Rectal smooth muscle tissue (tissue), 1 donor: ENCODE data around the gene HIP1.
"Not testable (repeated sequence)": the region's sequence is repeated elsewhere in the genome, so short reads cannot be mapped to it uniquely, and the experiment has no call there.

ENCODE experiments used
- H3K27ac ChIP-seq: one replicate; pipeline ENCODE4 v1.7.0; 2013; ENCODE audit warnings: low read depth, low read length, inconsistent platforms
- H3K27me3 ChIP-seq: one replicate; pipeline ENCODE4 v1.7.0; 2013; ENCODE audit warnings: low read length; ENCODE audit not compliant: control insufficient read depth, insufficient read depth
- H3K36me3 ChIP-seq: one replicate; pipeline ENCODE4 v1.7.0; 2013; ENCODE audit warnings: low read length; ENCODE audit not compliant: control insufficient read depth, insufficient read depth
- H3K4me1 ChIP-seq: one replicate; pipeline ENCODE4 v1.7.0; 2013; ENCODE audit warnings: low read length; ENCODE audit not compliant: control insufficient read depth, insufficient read depth
- H3K4me3 ChIP-seq: one replicate; pipeline ENCODE4 v1.7.0; 2013; ENCODE audit warnings: low read length
- H3K9ac ChIP-seq: one replicate; pipeline ENCODE4 v1.7.0; 2013; ENCODE audit warnings: low read length

HIP1 gene

GRCh38 chr7:75621124-75621523 lies 117.6 kb downstream of the HIP1 start:
- no peak overlapping the region for H3K4me3 ChIP-seq
- H3K9ac ChIP-seq = no peak overlapping the region
- no peak overlapping the region for H3K27ac ChIP-seq
- H3K36me3 ChIP-seq = no peaks in the 10 kb centered on the region
- H3K4me1 ChIP-seq = no peaks in the 10 kb centered on the region
- H3K27me3 ChIP-seq = no peaks in the 10 kb centered on the region

DNA sequence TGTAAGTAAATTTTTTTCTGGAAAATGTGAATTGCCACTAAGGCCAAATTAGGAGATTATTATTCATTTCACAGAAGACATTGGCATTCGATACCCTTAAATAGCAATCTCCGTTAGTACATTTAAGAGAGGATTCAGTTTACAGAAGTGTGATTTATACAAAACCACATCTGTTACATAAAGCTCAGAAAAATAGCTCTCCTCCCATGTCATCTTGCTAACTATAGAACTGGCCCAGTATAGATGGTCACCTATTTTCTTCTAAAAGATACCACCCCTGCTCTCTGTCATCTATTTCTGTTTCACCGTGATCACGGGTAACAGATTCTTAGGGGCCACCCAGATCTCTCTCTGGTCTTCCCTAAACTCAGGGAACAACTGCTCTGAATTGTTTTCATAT lies 119.1 kb downstream of the HIP1 start:
- Histone ChIP-seq H3K9ac (no peak overlapping the region), H3K4me1 (no peaks in the 10 kb centered on the region), H3K36me3 (no peaks in the 10 kb centered on the region), H3K4me3 (no peak overlapping the region), H3K27me3 (no peaks in the 10 kb centered on the region), H3K27ac (no peak overlapping the region)

- Histone ChIP-seq H3K9ac (no peak overlapping the region), H3K27me3 (no peaks in the 10 kb centered on the region), H3K27ac (no peak overlapping the region)
Measured at GRCh38 chr7:75617634-75618234, 121.0 kb downstream of the HIP1 start.

DNA sequence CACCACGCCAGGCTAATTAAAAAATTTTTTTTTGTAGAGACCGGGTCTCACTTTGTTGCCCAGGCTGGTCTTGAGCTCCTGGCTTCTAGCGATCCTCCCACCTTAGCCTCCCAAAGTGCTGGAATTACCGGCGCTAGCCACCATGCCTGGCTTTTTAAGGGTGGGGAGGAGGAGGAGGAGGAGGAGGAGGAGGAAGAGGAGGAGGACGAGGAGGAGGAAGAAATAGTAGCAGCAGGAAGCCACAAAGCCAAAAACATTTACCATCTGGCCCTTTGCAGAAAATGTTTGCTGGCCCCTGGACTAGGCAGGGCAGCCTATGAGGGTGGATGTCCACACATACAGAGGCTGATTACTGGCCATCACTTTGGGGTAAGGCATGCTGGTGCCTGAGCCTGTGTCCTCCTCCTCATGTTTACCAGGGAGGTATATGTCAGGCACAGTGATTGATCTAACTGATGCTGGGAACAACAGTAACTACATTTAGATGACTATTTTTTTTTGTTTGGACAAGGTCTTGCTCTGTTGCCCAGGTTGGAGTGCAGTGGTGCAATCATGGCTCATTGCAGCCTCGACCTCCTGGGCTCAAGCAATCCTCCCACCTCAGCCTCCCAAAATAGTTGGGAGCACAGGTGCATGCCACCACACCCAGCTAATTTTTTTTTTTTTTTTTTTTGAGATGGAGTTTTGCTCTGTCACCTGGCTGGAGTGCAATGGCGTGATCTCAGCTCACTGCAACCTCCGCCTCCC lies 122.1 kb downstream of the HIP1 start:
- Histone ChIP-seq H3K36me3 (no peaks in the 10 kb centered on the region), H3K9ac (no peak overlapping the region), H3K4me3 (no peak overlapping the region), H3K27me3 (no peaks in the 10 kb centered on the region), H3K27ac (no peak overlapping the region), H3K4me1 (no peaks in the 10 kb centered on the region)

More at GRCh38 chr7:75617634-75618234, 121.0 kb downstream of the HIP1 start:
- H3K4me1 ChIP-seq = no peaks in the 10 kb centered on the region
- no peaks in the 10 kb centered on the region for H3K36me3 ChIP-seq
- H3K4me3 ChIP-seq = no peak overlapping the region

DNA sequence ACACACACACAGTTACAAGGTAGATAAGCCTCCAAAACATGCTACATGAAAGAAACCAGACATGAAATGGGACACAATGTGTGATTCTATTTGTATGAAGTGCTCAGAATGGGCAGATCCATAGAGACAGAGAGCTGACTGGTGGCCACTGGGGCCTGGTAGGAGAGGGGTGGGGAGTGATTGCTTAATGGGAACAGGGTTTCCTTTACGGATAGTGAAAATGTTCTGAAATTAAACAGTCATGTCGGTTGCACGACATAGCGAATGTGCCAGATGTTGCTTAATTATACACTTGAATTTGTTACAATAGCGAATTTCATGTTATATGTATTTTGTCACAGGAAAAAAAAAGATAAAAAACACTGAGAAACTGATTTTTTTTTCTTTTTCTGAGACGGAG lies 124.3 kb downstream of the HIP1 start:
- H3K27me3 ChIP-seq = no peaks in the 10 kb centered on the region
- no peak overlapping the region for H3K9ac ChIP-seq
- no peak overlapping the region for H3K4me3 ChIP-seq
- H3K27ac ChIP-seq = no peak overlapping the region
- no peaks in the 10 kb centered on the region for H3K36me3 ChIP-seq
- no peaks in the 10 kb centered on the region for H3K4me1 ChIP-seq

DNA sequence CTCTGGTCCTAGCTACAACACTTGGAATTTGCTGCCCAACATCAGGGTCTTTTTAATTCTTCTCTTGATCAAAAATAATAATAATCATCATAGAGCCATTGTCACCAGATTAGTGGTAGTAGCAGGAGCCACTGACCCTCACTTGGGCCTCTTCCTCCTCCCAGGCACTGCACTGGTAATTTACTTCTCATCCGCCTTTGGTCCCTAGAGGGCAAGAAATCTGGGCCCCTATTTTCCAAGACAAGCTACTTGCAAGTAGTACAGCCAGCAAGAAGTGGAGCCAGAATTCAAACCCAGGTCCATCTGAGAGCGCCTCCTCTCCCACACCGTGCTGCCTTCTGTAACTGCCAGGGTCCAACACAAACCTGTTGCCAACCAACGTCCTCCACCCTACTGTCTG lies 125.4 kb downstream of the HIP1 start:
- no peaks in the 10 kb centered on the region for H3K4me1 ChIP-seq
- no peak overlapping the region for H3K27ac ChIP-seq
- H3K27me3 ChIP-seq = no peaks in the 10 kb centered on the region
- no peaks in the 10 kb centered on the region for H3K36me3 ChIP-seq
- H3K4me3 ChIP-seq = no peak overlapping the region
- H3K9ac ChIP-seq = no peak overlapping the region

- Histone ChIP-seq H3K9ac (no peak overlapping the region), H3K27me3 (no peaks in the 10 kb centered on the region), H3K27ac (no peak overlapping the region), H3K4me3 (no peak overlapping the region), H3K36me3 (no peaks in the 10 kb centered on the region), H3K4me1 (no peaks in the 10 kb centered on the region)
Measured at GRCh38 chr7:75611557-75612178, 127.1 kb downstream of the HIP1 start.

DNA sequence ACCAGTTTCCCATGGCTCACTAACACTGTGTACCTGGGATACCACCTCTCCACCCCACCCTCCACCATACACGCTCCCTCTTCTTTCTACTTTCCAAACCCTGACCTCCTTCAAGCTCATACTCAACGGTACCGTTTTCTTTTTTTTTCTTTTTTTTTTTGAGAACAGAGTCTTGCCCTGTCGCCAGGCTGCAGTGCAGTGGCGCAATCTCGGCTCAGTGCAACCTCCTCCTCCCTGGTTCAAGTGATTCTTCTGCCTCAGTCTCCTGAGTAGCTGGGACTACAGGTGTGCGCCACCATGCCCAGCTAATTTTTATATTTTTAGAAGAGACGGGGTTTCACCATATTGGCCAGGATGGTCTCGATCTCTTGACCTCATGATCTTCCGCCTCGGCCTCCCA lies 129.3 kb downstream of the HIP1 start:
- not testable (repeated sequence) for H3K27me3 ChIP-seq, H3K4me1 ChIP-seq, H3K27ac ChIP-seq, H3K4me3 ChIP-seq, H3K36me3 ChIP-seq, H3K9ac ChIP-seq

DNA sequence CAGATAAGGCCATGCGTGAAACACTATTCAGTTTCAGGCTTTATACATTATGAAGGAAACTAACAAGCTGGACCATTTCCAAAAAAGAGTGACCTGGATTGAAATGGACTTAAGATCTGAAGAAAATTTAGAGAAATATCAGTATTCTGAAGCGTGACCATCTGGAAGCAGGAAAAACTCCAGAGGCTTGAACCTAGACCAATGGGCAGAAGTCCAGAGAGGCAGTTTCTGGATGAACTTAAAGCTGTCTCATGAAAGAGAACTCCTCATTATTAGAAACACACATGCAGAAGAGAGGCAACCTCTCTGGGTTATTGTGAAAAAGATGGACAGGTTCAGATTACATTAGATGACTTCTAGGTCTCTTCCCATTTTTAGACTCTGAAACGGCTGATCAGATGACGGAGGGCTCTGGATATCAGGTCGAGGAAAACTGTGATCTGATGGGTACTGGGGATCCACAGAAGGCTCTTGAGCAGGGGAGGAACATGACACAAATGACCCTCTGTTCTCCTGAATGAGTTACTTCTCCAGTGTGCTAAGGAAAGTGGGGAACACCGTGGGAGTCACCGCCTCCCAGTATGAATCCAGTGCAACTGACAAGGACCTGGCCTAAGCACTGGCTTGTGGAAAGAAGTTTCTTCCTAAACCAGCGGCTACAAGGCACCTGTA lies 130.2 kb downstream of the HIP1 start:
- Histone ChIP-seq H3K9ac (no peak overlapping the region), H3K27ac (no peak overlapping the region), H3K4me1 (no peaks in the 10 kb centered on the region), H3K4me3 (no peak overlapping the region), H3K36me3 (no peaks in the 10 kb centered on the region), H3K27me3 (no peaks in the 10 kb centered on the region)

DNA sequence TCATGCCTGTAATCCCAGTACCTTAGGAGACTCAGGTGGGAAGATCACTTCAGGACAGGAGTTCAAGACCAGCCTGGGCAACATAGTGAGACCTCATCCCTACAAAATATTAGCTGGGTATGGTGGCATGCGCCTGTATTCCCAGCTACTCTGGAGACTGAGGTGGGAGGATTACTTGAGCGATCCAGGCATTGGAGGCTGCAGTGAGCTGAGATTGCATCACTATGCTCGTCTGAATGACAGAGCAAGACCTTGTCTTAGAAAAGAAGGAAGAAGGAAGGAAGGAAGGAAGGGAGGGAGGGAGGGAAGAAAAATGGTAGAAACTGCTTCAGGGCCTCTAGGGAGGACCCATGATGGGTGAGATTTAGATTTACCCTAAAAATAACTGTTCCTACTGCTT lies 134.3 kb downstream of the HIP1 start:
- Histone ChIP-seq H3K4me3 (no peak overlapping the region), H3K9ac (no peak overlapping the region), H3K36me3 (no peaks in the 10 kb centered on the region), H3K4me1 (no peaks in the 10 kb centered on the region), H3K27ac (no peak overlapping the region), H3K27me3 (no peaks in the 10 kb centered on the region)

DNA sequence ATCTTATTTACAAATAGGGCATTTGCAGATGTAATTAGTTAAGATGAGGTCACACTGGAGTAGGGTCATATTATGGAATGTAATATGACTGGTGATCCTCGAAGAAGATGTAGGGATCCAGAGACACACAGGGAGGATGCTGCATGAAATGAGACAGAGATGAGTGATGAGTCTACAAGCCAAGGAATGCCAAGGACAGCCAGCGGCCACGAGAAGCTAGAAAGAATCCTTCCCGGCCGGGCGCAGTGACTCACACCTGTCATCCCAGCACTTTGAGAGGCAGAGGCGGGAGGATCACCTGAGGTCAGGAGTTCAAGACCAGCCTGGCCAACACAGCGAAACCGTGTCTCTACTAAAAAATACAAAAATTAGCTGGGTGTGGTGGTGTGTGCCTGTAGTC lies 135.9 kb downstream of the HIP1 start:
- not testable (repeated sequence) for H3K9ac ChIP-seq, H3K36me3 ChIP-seq, H3K4me3 ChIP-seq, H3K27ac ChIP-seq, H3K4me1 ChIP-seq, H3K27me3 ChIP-seq

DNA sequence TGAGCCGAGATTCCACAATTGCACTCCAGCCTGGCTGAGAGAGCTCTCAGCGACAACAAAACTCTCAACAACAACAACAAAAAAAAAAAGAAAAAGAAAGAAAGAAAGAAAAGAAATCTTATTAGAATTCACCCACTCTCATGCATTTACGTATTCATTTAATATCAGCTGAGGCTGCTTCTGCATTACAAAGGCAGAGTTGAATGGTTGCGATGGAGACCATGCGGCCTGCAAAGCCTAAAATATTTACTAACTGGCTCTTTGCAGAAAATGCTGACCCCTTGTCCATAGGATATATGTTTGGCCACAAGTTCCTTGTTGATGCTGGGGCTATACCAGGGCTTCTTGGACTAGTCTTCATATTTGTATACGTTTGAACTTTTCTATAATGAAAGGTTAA lies 137.2 kb downstream of the HIP1 start:
- H3K9ac ChIP-seq = no peak overlapping the region
- H3K4me3 ChIP-seq = no peak overlapping the region
- no peaks in the 10 kb centered on the region for H3K36me3 ChIP-seq
- no peak overlapping the region for H3K27ac ChIP-seq
- no peaks in the 10 kb centered on the region for H3K27me3 ChIP-seq
- H3K4me1 ChIP-seq = no peaks in the 10 kb centered on the region
